Tibial nerve (tissue), 4 donors: Measurements from ENCODE around the gene PPP1R1B. TPM values are rescaled to one million over a fixed set of nuclear protein-coding genes. Genes with fewer than 3 reads are reported as not detected.

Source experiments
- DNase-seq, 2 donors: peaks; one replicate each; pipeline ENCODE4 v3.0.0-alpha.2; 2019; ENCODE audit warnings: low spot score in 2 of 2
- H3K27ac ChIP-seq, 4 donors: fragments of 200-600 bp; sonication (generic) in 3 of 4; one replicate each; pipeline ENCODE4 v1.5.1; 2017 to 2019; ENCODE audit warnings: mild to moderate bottlenecking in 1 of 4
- H3K27me3 ChIP-seq, 2 donors: fragments of 200-600 bp; sonication (generic) in 1 of 2; one replicate each; pipeline versions ENCODE4 v1.5.1 to v1.6.0; 2017 to 2019
- H3K36me3 ChIP-seq, 3 donors: fragments of 200-600 bp; sonication (generic); one replicate each; pipeline ENCODE4 v1.5.1; 2018 to 2019
- H3K4me1 ChIP-seq, 4 donors: fragments of 200-600 bp; sonication (generic) in 3 of 4; one replicate each; pipeline ENCODE4 v1.5.1; 2017 to 2019
- H3K4me3 ChIP-seq, 4 donors: fragments of 200-600 bp; sonication (generic) in 3 of 4; one replicate each; pipeline ENCODE4 v1.5.1; 2017 to 2019; ENCODE audit warnings: mild to moderate bottlenecking in 1 of 4, moderate library complexity in 1 of 4
- H3K9me3 ChIP-seq, 4 donors: fragments of 200-600 bp; sonication (generic) in 3 of 4; one replicate each; pipeline ENCODE4 v1.5.1; 2017 to 2019
- EP300 ChIP-seq, 2 donors: sonication (generic); formaldehyde crosslinking; IDR thresholded peaks; one replicate each; pipeline ENCODE4 v1.6.1; 2017; ENCODE audit warnings: antibody characterized with exemption in 2 of 2, mild to moderate bottlenecking in 1 of 2
- POLR2A ChIP-seq, 2 donors: fragments of 450-650 bp; IDR thresholded peaks; one replicate each; pipeline ENCODE4 v1.6.1; 2017; ENCODE audit warnings: antibody characterized with exemption in 2 of 2, mild to moderate bottlenecking in 2 of 2, moderate library complexity in 2 of 2
- WGBS, 2 donors: methylation state at CpG; one replicate each; pipeline ENCODE4 v1.1.5; 2018; 5-methylcytosine and 5-hydroxymethylcytosine counted together
- total RNA-seq, 4 donors: library from RNA; depleted of rRNA; stranded (reverse); fragments of >200 nt; gene quantifications; one replicate each; pipeline ENCODE4 v1.1.0, GENCODE V29; 2016
- TF ChIP-seq, protein P1 (sequence below), 5 experiments: fragments of 200-600 bp in 3 of 5; fragments of 450-650 bp in 2 of 5; sonication (generic) in 3 of 5; IDR thresholded peaks; one replicate each; pipeline ENCODE4 v1.5.1; 2016 to 2019; ENCODE audit warnings: antibody characterized with exemption in 5 of 5, mild to moderate bottlenecking in 3 of 5, moderate library complexity in 2 of 5

PPP1R1B gene
- total RNA-seq, 4 donors from 2014 or later = 10.4 to 20.4 (median 12.7) TPM

DNA sequence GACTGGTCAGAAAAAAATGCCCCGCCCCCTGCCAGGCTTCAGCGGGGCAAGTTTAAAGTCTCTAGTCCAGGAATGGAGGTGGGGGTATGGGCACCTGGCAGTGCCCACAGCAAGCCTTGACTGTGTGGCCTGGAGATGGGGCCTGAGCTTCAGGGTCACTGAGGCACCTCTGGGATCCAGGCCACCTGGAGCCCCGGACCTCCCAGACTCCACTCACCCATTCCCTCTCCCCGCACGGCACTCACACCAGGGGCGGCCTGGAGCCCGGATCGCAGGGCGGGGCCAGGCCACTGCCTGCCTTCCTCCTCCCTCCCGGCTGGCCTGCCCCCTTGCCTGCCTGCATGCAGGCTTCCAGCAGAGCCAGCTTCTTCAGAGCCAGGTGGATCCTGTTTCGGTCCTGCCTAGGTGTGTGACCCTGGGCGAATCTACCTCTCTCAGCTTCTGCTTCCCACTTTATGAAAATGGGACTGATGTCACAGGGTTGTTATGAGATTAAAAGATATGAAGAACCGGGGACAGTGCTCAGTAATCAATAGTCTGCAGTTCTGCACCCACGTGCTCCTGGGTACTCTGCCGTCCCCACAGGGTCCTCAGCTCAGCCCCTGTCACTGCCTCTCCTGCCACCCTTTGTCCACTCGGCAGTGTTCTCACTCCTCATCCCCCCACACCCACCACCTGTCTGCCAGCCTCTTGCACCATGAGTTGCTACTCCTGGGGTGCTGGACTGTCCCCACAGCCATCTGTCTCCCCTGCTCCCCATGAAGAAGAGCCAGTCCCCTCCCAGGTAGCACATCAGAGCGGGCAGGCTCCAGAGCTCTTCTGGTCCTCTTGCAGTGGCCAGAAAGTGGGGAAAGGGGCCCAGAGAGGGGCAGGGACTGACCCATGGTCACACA, 37.2 kb downstream of the PPP1R1B start:
- Histone ChIP-seq H3K36me3 (peaks cover 0 to 48% (median 10%) of the 10 kb centered on the region in 3 donors), H3K27me3 (peaks cover 0 to 33% of the 10 kb centered on the region in 2 donors), H3K27ac (peak overlapping the region in 3 of 4 donors; percentile 27 to 64 (median 33)), H3K4me1 (peaks cover 0 to 100% (median 62%) of the 10 kb centered on the region in 4 donors), H3K9me3 (no peaks in the 10 kb centered on the region), H3K4me3 (no peak overlapping the region)
- DNase-seq = no peak
- 47 to 50% methylated on average over 11 to 16 of the region's 17 CpGs for WGBS, 2 donors
- no peak for TF ChIP-seq POLR2A (IDR thresholded peaks at IDR 0.05)

DNA sequence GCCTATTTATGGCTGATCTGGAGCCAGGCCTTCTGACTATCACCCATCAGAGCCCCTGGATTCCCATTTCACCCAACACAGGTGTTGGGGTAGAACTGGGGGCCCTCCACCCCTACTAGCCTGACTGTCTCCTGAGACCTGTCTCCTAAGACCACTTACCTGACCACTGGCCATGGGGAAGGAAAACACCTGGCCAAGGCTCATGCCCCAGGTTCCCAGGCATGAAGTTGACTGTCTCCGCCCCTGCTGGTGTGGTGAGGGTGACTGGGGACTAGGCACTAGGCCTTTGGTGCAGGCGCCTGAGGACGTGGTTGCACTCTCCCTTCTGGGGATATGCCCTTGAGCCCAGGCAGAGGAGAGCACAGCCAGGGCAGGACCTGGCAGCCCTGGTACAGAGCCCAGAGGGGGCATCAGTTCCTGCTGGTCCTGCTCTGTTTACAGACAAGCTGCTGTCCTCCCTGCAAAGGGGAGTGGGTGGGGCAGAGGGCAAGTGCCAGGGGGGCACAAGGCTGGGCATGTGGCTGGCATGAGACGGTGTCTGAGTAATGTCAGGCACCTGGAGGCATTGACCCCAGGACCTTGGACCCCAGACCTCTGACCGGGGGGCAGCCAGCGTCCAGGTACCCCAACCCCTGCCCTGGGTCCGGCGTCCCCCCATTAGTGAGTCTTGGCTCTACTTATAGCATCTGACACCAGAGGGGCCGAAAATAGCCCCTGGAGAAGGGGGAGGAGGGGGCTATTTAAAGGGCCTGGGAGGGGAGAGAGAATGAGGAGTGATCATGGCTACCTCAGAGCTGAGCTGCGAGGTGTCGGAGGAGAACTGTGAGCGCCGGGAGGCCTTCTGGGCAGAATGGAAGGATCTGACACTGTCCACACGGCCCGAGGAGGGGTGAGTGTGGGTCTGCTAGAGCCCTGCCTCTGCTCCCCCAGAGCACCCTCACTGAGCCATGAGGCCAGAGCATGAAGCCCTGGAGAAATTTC, 38.1 kb downstream of the PPP1R1B start, which contains the start of gene TCAP:
TCAP (plus strand) TSS at position 769 of the 981 bp plus-strand sequence; CDS start at position 780, 11 bp downstream.
- peaks cover 0 to 39% (median 10%) of the 10 kb centered on the region in 3 donors for H3K36me3 ChIP-seq
- H3K27ac ChIP-seq = peak within 1 kb of the TSS in 2 of 4 donors; percentile 64 to 70
- no peak for DNase-seq
- TF ChIP-seq POLR2A (IDR thresholded peaks at IDR 0.05) (no peak), EP300 (IDR thresholded peaks at IDR 0.05) (no peak)
- TF ChIP-seq, protein P1, sequence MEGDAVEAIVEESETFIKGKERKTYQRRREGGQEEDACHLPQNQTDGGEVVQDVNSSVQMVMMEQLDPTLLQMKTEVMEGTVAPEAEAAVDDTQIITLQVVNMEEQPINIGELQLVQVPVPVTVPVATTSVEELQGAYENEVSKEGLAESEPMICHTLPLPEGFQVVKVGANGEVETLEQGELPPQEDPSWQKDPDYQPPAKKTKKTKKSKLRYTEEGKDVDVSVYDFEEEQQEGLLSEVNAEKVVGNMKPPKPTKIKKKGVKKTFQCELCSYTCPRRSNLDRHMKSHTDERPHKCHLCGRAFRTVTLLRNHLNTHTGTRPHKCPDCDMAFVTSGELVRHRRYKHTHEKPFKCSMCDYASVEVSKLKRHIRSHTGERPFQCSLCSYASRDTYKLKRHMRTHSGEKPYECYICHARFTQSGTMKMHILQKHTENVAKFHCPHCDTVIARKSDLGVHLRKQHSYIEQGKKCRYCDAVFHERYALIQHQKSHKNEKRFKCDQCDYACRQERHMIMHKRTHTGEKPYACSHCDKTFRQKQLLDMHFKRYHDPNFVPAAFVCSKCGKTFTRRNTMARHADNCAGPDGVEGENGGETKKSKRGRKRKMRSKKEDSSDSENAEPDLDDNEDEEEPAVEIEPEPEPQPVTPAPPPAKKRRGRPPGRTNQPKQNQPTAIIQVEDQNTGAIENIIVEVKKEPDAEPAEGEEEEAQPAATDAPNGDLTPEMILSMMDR (IDR thresholded peaks at IDR 0.05) = no peak
- H3K4me1 ChIP-seq = peaks cover 0 to 93% (median 53%) of the 10 kb centered on the region in 4 donors
- WGBS, 2 donors = 38 to 47% methylated on average over 12 to 15 of the region's 15 CpGs
- H3K27me3 ChIP-seq = peaks cover 0 to 42% of the 10 kb centered on the region in 2 donors
- no peaks in the 10 kb centered on the region for H3K9me3 ChIP-seq
- H3K4me3 ChIP-seq = no peak within 1 kb of the TSS

DNA sequence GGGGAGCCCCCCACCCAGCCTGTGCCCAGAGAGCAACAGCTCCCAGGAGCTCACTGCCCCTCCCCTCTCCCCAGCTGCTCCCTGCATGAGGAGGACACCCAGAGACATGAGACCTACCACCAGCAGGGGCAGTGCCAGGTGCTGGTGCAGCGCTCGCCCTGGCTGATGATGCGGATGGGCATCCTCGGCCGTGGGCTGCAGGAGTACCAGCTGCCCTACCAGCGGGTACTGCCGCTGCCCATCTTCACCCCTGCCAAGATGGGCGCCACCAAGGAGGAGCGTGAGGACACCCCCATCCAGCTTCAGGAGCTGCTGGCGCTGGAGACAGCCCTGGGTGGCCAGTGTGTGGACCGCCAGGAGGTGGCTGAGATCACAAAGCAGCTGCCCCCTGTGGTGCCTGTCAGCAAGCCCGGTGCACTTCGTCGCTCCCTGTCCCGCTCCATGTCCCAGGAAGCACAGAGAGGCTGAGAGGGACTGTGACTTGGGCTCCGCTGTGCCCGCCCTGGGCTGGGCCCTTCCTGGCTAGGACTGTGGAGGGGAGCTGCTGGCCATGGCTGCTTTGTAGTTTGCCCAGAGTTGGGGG, 39.0 kb downstream of the PPP1R1B start:
- WGBS, 2 donors = 79 to 93% methylated on average over 2 to 3 of the region's 17 CpGs
- H3K27me3 ChIP-seq = peaks cover 0 to 51% of the 10 kb centered on the region in 2 donors
- TF ChIP-seq POLR2A (IDR thresholded peaks at IDR 0.05) (no peak), EP300 (IDR thresholded peaks at IDR 0.05) (no peak)
- TF ChIP-seq, protein P1 (IDR thresholded peaks at IDR 0.05) = no peak
- no peak overlapping the region for H3K4me3 ChIP-seq
- H3K9me3 ChIP-seq = no peaks in the 10 kb centered on the region
- peaks cover 0 to 30% (median 5%) of the 10 kb centered on the region in 3 donors for H3K36me3 ChIP-seq
- H3K27ac ChIP-seq = peak overlapping the region in 2 of 4 donors; percentile 60 to 70
- H3K4me1 ChIP-seq = peaks cover 0 to 84% (median 46%) of the 10 kb centered on the region in 4 donors
- no peak for DNase-seq

DNA sequence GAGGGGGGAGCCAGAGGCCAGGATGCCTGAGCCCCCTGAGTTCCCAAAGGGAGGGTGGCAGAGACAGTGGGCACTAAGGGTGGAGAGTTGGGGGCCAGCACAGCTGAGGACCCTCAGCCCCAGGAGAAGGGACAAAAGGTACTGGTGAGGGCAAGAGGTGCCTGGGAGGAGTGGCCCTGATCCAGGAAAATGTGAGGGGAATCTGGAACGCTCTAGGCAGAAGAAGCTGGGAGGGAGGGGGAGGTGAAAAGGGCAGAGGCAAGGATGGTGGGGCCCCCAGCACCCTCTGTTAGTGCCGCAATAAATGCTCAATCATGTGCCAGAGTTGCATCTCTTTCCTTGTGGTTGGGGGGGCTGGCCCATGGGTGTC, 39.5 kb downstream of the PPP1R1B start:
- WGBS, 2 donors = 29 to 42% methylated on average over 2 of the region's 2 CpGs
- TF ChIP-seq EP300 (IDR thresholded peaks at IDR 0.05) = no peak
- TF ChIP-seq POLR2A (IDR thresholded peaks at IDR 0.05) = no peak
- TF ChIP-seq, protein P1 (IDR thresholded peaks at IDR 0.05) = no peak

More for the DNA sequence above, 39.5 kb downstream of the PPP1R1B start:
- no peak for DNase-seq
- Histone ChIP-seq H3K4me1 (peaks cover 0 to 79% (median 46%) of the 10 kb centered on the region in 4 donors), H3K9me3 (no peaks in the 10 kb centered on the region), H3K27me3 (peaks cover 0 to 56% of the 10 kb centered on the region in 2 donors), H3K27ac (peak overlapping the region in 2 of 4 donors; percentile 60 to 70), H3K4me3 (no peak overlapping the region), H3K36me3 (peaks cover 0 to 26% (median under 1%) of the 10 kb centered on the region in 3 donors)
